HCT116 (cell line): Measurements from ENCODE around the gene AIRE. TPM values are rescaled to one million over a fixed set of nuclear protein-coding genes. Genes with fewer than 3 reads are reported as not detected.

Experiments
- ATAC-seq: fragments of 200-7000 bp; cut with Tn5 transposase; 2 replicates; pipeline ENCODE4 v1.9.1; 2020; ENCODE audit warnings: mild to moderate bottlenecking, moderate library complexity
- BruUV-seq: library from RNA; stranded (reverse); fragments of 400-500 nt; replicated peaks from 2 replicates; lab custom pipeline; 2021; lab: Mats Ljungman, UMichigan
- CTCF ChIA-PET: fragments of 300-600 bp; sonication (Branson Sonifier 250); formaldehyde crosslinking; loops from one replicate; lab custom pipeline; 2021; ENCODE audit warnings: antibody characterized with exemption; lab: Charles Lee
- POLR2A ChIA-PET: fragments of 300-600, 350-600 bp; sonication (Branson Sonifier 250); formaldehyde crosslinking; loops from one replicate; lab custom pipeline; 2021; ENCODE audit warnings: antibody characterized with exemption; lab: Charles Lee
- RAD21 ChIA-PET, 2 experiments: fragments of 300-600 bp; sonication (Branson Sonifier 250); formaldehyde crosslinking; loops; one replicate each; lab custom pipeline; 2023; ENCODE audit warnings: low total read pairs in 2 of 2; ENCODE audit not compliant: uncharacterized antibody in 2 of 2, unreplicated experiment in 2 of 2, low non-redundant PET in 1 of 2; lab: Charles Lee
- DNase-seq: peaks from one replicate; pipeline ENCODE4 v3.0.0-alpha.2; 2010; ENCODE audit warnings: low read depth, low spot score
- H2AFZ ChIP-seq: fragments of 200-600 bp; shearing (Covaris generic), sonication (generic); 2 replicates; pipeline ENCODE4 v1.6.1; 2017; ENCODE audit warnings: low read depth, mixed run types, mixed read lengths, antibody characterized with exemption, low read length; ENCODE audit not compliant: poor library complexity, severe bottlenecking
- H3K27ac ChIP-seq: 2 replicates; pipeline ENCODE4 v1.5.1; 2012; ENCODE audit warnings: low read depth, low read length
- H3K27me3 ChIP-seq: fragments of 200-600 bp; sonication (generic); 2 replicates; pipeline ENCODE4 v1.6.1; 2016; ENCODE audit warnings: mixed run types, low read length, mixed read lengths; ENCODE audit not compliant: insufficient read depth
- H3K36me3 ChIP-seq, 2 experiments: fragments of 200-500 bp in 1 of 2; fragments of 200-600 bp in 1 of 2; sonication (Bioruptor generic) in 1 of 2; sonication (generic) in 1 of 2; 2 replicates each; pipeline versions ENCODE4 v1.5.1 to v1.6.1; 2014 to 2016; ENCODE audit warnings: low read length in 2 of 2, inconsistent platforms in 1 of 2, mixed read lengths in 1 of 2, mixed run types in 1 of 2; ENCODE audit not compliant: insufficient read depth in 2 of 2, control insufficient read depth in 1 of 2
- H3K4me1 ChIP-seq, 2 experiments: fragments of 200-600 bp in 1 of 2; sonication (generic) in 1 of 2; 2 replicates each; pipeline versions ENCODE4 v1.5.1 to v1.6.1; 2012 to 2017; ENCODE audit warnings: low read length in 2 of 2, inconsistent platforms in 1 of 2, mild to moderate bottlenecking in 1 of 2, mixed read lengths in 1 of 2, mixed run types in 1 of 2, moderate library complexity in 1 of 2; ENCODE audit not compliant: insufficient read depth in 2 of 2, control insufficient read depth in 1 of 2
- H3K4me2 ChIP-seq: fragments of 200-600 bp; sonication (generic); 2 replicates; pipeline ENCODE4 v1.6.1; 2017; ENCODE audit warnings: mixed run types, low read length, mixed read lengths
- H3K4me3 ChIP-seq, 2 experiments: fragments of 200-600 bp in 1 of 2; sonication (generic) in 1 of 2; replicated peaks in 1 of 2; 2 replicates each; pipeline ENCODE4 v1.5.1; 2011 to 2016; ENCODE audit warnings: low read length in 2 of 2, control low read depth in 1 of 2, low read depth in 1 of 2, mild to moderate bottlenecking in 1 of 2, mixed read lengths in 1 of 2, mixed run types in 1 of 2
- H3K79me2 ChIP-seq: fragments of 200-600 bp; sonication (generic); 2 replicates; pipeline ENCODE4 v1.6.1; 2017; ENCODE audit warnings: mild to moderate bottlenecking, mixed run types, low read length, moderate library complexity, mixed read lengths; ENCODE audit not compliant: insufficient read depth
- H3K9ac ChIP-seq: fragments of 200-600 bp; sonication (generic); 2 replicates; pipeline ENCODE4 v1.6.1; 2016; ENCODE audit warnings: low read length, mixed read lengths
- H3K9me2 ChIP-seq: fragments of 200-600 bp; sonication (generic), shearing (Covaris generic); 2 replicates; pipeline ENCODE4 v1.6.1; 2017; ENCODE audit warnings: mixed run types, mild to moderate bottlenecking, moderate library complexity; ENCODE audit not compliant: insufficient read depth
- H3K9me3 ChIP-seq, 2 experiments: fragments of 200-500 bp in 1 of 2; fragments of 200-600 bp in 1 of 2; sonication (Bioruptor generic) in 1 of 2; sonication (generic) in 1 of 2; 2 replicates each; pipeline ENCODE4 v1.6.1; 2014 to 2017; ENCODE audit warnings: low read length in 2 of 2, mixed read lengths in 2 of 2, inconsistent platforms in 1 of 2, low read depth in 1 of 2, mild to moderate bottlenecking in 1 of 2, mixed run types in 1 of 2, moderate library complexity in 1 of 2; ENCODE audit not compliant: control insufficient read depth in 1 of 2, insufficient read depth in 1 of 2
- H4K20me1 ChIP-seq: fragments of 200-600 bp; sonication (generic), shearing (Covaris generic); 2 replicates; pipeline ENCODE4 v1.6.1; 2017; ENCODE audit warnings: mixed run types, mild to moderate bottlenecking, moderate library complexity; ENCODE audit not compliant: insufficient read depth
- CBX3 ChIP-seq: IDR thresholded peaks from 2 replicates; pipeline ENCODE4 v1.6.1; 2012; ENCODE audit warnings: low read depth
- CEBPB ChIP-seq: IDR thresholded peaks from 2 replicates; pipeline ENCODE4 v1.6.1; 2012; ENCODE audit warnings: low read depth
- ELF1 ChIP-seq: IDR thresholded peaks from 2 replicates; pipeline ENCODE4 v1.6.1; 2012; ENCODE audit warnings: low read depth, borderline replicate concordance
- EZH2 ChIP-seq: fragments of 200-600 bp; sonication (generic); IDR thresholded peaks from 2 replicates; pipeline ENCODE4 v1.6.1; 2017; ENCODE audit warnings: antibody characterized with exemption, mixed run types
- POLR2A ChIP-seq: IDR thresholded peaks from 2 replicates; pipeline ENCODE4 v1.7.0; 2011; ENCODE audit warnings: borderline replicate concordance; ENCODE audit not compliant: insufficient read depth, insufficient read length; ENCODE audit errors: extremely low read depth
- RAD21 ChIP-seq: IDR thresholded peaks from 2 replicates; pipeline ENCODE4 v1.6.1; 2012; ENCODE audit warnings: low read depth, mild to moderate bottlenecking
- SIN3A ChIP-seq: IDR thresholded peaks from 2 replicates; pipeline ENCODE4 v1.6.1; 2012; ENCODE audit warnings: low read depth
- SP1 ChIP-seq: IDR thresholded peaks from 2 replicates; pipeline ENCODE4 v1.6.1; 2012; ENCODE audit warnings: low read depth
- SRF ChIP-seq: IDR thresholded peaks from 2 replicates; pipeline ENCODE4 v1.6.1; 2012; ENCODE audit warnings: low read depth
- YY1 ChIP-seq: IDR thresholded peaks from 2 replicates; pipeline ENCODE4 v1.6.1; 2011; ENCODE audit warnings: low read length, low read depth, moderate library complexity, mild to moderate bottlenecking; ENCODE audit not compliant: insufficient replicate concordance; ENCODE audit errors: extremely low read depth
- ZFX ChIP-seq: fragments of 450-650 bp; IDR thresholded peaks from 2 replicates; pipeline ENCODE4 v1.6.1; 2017
- ZNF274 ChIP-seq: fragments of 200-500 bp; sonication (Bioruptor generic); IDR thresholded peaks from 2 replicates; pipeline ENCODE4 v1.6.1; 2014; ENCODE audit warnings: mild to moderate bottlenecking, low read depth, low read length, inconsistent platforms
- intact Hi-C: fragments of 100-400 bp; cut with micrococcal nuclease; formaldehyde crosslinking; loops from 2 replicates; pipeline ENCODE4 v1.10.0; 2022
- total RNA-seq: library from RNA; stranded (reverse); gene quantifications from one replicate; pipeline ENCODE4 v1.2.1, GENCODE V29; 2021; ENCODE audit not compliant: unreplicated experiment
- TF ChIP-seq, protein P1 (sequence below), 3 experiments: fragments of 200-600 bp in 1 of 3; sonication (generic) in 1 of 3; IDR thresholded peaks in 2 of 3; conservative IDR thresholded peaks in 1 of 3; 2 replicates each; pipeline ENCODE4 v1.5.1; 2012 to 2017; ENCODE audit warnings: low read depth in 2 of 3, low read length in 2 of 3, antibody characterized with exemption in 1 of 3, borderline replicate concordance in 1 of 3, control low read depth in 1 of 3, mild to moderate bottlenecking in 1 of 3, mixed read lengths in 1 of 3, mixed run types in 1 of 3, moderate library complexity in 1 of 3; ENCODE audit not compliant: insufficient read depth in 1 of 3
- TF ChIP-seq, protein P2 (sequence below): IDR thresholded peaks from 2 replicates; pipeline ENCODE4 v1.6.1; 2012
- TF ChIP-seq, protein P3 (sequence below): IDR thresholded peaks from 2 replicates; pipeline ENCODE4 v1.6.1; 2012
- TF ChIP-seq, protein P4 (sequence below): IDR thresholded peaks from 2 replicates; pipeline ENCODE4 v1.6.1; 2012; ENCODE audit warnings: low read depth
- TF ChIP-seq, protein P5 (sequence below): IDR thresholded peaks from 2 replicates; pipeline ENCODE4 v1.6.1; 2011; ENCODE audit warnings: mild to moderate bottlenecking, low read length, moderate library complexity; ENCODE audit not compliant: insufficient replicate concordance; ENCODE audit errors: extremely low read depth

AIRE gene
- total RNA-seq, 1 experiment from 2014 or later: not detected

DNA sequence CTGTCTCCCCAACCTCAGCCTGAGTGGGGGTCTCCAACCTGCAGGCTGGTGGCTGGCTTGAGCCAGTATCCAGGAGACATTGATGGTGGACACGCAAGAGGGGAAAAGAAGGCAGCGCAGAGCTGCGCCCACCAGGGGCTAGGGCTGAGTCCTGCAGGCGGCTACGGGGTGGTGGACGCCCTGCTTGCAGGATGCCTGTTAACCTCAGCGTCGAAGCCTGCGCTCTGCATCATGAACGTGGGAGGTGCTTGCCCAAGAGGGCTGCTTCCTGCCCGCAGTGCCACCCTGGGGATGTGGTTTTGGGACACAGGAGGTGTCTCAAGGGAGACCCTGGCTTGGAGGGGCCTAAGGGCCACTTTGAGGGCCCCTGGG lies 41.9 kb downstream of the AIRE start:
- H3K4me1 ChIP-seq: no peaks in the 10 kb centered on the region
- H2AFZ ChIP-seq: no peak overlapping the region
- no peaks in the 10 kb centered on the region; a peak in 1 of 4 replicates for H3K36me3 ChIP-seq
- POLR2A ChIA-PET: no interaction called here
- no peaks in the 10 kb centered on the region for H3K79me2 ChIP-seq
- H3K4me3 ChIP-seq: no peak overlapping the region
- no peaks in the 10 kb centered on the region for H3K9me2 ChIP-seq
- no peaks in the 10 kb centered on the region for H3K9me3 ChIP-seq
- BruUV-seq: no TSS peak
- H4K20me1 ChIP-seq: no peaks in the 10 kb centered on the region
- intact Hi-C loops: no loop called here
- no peak overlapping the region for H3K27ac ChIP-seq
- TF ChIP-seq, protein P1, sequence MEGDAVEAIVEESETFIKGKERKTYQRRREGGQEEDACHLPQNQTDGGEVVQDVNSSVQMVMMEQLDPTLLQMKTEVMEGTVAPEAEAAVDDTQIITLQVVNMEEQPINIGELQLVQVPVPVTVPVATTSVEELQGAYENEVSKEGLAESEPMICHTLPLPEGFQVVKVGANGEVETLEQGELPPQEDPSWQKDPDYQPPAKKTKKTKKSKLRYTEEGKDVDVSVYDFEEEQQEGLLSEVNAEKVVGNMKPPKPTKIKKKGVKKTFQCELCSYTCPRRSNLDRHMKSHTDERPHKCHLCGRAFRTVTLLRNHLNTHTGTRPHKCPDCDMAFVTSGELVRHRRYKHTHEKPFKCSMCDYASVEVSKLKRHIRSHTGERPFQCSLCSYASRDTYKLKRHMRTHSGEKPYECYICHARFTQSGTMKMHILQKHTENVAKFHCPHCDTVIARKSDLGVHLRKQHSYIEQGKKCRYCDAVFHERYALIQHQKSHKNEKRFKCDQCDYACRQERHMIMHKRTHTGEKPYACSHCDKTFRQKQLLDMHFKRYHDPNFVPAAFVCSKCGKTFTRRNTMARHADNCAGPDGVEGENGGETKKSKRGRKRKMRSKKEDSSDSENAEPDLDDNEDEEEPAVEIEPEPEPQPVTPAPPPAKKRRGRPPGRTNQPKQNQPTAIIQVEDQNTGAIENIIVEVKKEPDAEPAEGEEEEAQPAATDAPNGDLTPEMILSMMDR (IDR thresholded peaks at IDR 0.05 in 2 of 3, conservative IDR thresholded peaks at IDR 0.05 in 1 of 3; ENCODE audit: borderline replicate concordance in 1 of 3, insufficient read depth in 1 of 3, low read depth in 2 of 3, low read length in 2 of 3): no peak
- TF ChIP-seq ZFX: no peak
- no peak for TF ChIP-seq ZNF274
- no peak for TF ChIP-seq SRF
- TF ChIP-seq, protein P2, sequence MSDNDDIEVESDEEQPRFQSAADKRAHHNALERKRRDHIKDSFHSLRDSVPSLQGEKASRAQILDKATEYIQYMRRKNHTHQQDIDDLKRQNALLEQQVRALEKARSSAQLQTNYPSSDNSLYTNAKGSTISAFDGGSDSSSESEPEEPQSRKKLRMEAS: no peak
- TF ChIP-seq SP1: no peak
- no peak for TF ChIP-seq POLR2A
- no peak for TF ChIP-seq CEBPB
- no peak for TF ChIP-seq EZH2
- TF ChIP-seq, protein P3, sequence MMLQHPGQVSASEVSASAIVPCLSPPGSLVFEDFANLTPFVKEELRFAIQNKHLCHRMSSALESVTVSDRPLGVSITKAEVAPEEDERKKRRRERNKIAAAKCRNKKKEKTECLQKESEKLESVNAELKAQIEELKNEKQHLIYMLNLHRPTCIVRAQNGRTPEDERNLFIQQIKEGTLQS: no peak
- TF ChIP-seq, protein P4, sequence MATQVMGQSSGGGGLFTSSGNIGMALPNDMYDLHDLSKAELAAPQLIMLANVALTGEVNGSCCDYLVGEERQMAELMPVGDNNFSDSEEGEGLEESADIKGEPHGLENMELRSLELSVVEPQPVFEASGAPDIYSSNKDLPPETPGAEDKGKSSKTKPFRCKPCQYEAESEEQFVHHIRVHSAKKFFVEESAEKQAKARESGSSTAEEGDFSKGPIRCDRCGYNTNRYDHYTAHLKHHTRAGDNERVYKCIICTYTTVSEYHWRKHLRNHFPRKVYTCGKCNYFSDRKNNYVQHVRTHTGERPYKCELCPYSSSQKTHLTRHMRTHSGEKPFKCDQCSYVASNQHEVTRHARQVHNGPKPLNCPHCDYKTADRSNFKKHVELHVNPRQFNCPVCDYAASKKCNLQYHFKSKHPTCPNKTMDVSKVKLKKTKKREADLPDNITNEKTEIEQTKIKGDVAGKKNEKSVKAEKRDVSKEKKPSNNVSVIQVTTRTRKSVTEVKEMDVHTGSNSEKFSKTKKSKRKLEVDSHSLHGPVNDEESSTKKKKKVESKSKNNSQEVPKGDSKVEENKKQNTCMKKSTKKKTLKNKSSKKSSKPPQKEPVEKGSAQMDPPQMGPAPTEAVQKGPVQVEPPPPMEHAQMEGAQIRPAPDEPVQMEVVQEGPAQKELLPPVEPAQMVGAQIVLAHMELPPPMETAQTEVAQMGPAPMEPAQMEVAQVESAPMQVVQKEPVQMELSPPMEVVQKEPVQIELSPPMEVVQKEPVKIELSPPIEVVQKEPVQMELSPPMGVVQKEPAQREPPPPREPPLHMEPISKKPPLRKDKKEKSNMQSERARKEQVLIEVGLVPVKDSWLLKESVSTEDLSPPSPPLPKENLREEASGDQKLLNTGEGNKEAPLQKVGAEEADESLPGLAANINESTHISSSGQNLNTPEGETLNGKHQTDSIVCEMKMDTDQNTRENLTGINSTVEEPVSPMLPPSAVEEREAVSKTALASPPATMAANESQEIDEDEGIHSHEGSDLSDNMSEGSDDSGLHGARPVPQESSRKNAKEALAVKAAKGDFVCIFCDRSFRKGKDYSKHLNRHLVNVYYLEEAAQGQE: no peak
- no peak for TF ChIP-seq ELF1
- no peak for TF ChIP-seq RAD21
- TF ChIP-seq CBX3: no peak
- no peak for TF ChIP-seq SIN3A
- TF ChIP-seq YY1: no peak
- TF ChIP-seq, protein P5, sequence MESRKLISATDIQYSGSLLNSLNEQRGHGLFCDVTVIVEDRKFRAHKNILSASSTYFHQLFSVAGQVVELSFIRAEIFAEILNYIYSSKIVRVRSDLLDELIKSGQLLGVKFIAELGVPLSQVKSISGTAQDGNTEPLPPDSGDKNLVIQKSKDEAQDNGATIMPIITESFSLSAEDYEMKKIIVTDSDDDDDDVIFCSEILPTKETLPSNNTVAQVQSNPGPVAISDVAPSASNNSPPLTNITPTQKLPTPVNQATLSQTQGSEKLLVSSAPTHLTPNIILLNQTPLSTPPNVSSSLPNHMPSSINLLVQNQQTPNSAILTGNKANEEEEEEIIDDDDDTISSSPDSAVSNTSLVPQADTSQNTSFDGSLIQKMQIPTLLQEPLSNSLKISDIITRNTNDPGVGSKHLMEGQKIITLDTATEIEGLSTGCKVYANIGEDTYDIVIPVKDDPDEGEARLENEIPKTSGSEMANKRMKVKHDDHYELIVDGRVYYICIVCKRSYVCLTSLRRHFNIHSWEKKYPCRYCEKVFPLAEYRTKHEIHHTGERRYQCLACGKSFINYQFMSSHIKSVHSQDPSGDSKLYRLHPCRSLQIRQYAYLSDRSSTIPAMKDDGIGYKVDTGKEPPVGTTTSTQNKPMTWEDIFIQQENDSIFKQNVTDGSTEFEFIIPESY: no peak
- no peak for DNase-seq
- H3K9ac ChIP-seq: no peak overlapping the region
- H3K4me2 ChIP-seq: no peak overlapping the region
- no peaks in the 10 kb centered on the region for H3K27me3 ChIP-seq
- CTCF ChIA-PET: no interaction called here
- RAD21 ChIA-PET: no interaction called here
- ATAC-seq: no peak
